Measurements from ENCODE around the gene STK38.
"Not testable (repeated sequence)": the region's sequence is repeated elsewhere in the genome, so short reads cannot be mapped to it uniquely, and the experiment has no call there.

The STK38 gene

DNA sequence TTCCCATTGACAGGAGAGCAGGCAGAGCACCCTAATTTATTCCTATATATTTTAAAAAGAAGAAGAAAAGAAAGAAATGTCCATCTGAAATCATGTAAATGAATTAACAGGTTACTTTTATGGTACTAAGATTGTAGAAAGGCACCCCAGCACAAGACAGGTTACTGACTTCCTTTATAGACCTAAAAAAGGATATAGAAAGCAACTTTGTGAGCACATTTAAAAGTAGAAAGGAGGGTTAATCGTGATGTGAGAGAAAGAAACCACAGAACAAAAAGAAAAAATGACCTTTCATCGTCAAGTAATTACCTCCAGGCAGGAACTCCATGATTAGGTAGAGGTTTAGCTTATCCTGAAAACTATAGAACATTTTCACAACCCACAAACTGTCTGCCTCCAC is 29.9 kb downstream of the STK38 start:
- no peak for DNase-seq

DNA sequence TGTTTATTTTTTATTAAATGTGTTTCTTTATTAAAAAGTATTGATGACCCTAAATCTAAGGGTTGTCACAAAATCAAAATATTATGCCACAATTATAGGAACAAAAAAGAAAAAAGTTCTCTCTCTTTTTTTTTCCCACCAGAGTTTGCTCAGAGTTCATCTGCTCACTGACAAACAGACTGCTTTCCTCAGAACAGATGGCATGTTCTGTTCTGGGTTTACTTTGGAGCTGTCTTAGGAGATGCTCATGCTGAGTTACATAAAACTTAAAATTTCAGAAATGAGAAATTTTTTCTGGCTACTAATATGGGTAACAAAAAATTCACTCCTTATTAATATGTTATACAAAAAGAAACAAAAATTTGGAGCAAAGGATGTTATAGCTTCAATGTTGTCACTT is 30.3 kb downstream of the STK38 start:
- no peak for DNase-seq

DNA sequence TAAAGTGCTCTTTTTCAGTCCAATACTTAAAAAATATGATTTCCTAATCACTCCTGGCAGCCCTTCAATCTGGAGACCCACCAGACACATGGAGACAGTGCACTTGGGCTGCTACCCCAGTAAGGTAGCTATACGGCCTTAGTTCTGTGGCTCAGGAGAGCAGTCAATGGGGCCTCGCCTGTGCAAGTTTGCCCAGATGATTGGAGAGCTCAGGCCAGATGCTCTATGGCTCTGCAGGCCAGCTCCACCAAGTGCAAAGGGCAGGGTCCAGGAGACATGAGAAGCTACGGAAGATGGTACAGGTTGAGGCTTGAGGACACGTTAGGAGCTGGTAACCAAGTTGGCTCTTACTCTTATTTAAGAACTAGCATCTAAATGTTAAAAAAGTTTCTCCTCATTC is 30.7 kb downstream of the STK38 start:
- no peak for DNase-seq

DNA sequence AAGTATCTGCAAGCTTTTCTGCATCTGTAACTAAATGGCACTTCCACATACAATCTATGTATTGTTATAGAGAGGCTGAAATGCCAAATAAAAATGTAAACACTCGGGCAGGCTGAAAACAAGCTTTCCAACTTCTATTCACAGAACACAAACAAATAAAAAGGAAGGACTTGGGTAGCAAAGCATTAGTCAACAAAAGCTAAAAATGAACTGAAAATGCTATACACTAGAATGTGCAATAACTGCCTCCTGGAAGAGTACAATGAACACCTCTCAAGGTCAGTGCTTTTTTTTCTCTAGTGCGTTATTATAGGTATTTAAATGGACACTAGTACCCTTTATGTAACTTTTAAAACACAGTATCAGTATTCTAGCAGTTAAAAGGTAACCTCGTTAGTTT is 31.4 kb downstream of the STK38 start:
- DNase-seq: no peak

DNA sequence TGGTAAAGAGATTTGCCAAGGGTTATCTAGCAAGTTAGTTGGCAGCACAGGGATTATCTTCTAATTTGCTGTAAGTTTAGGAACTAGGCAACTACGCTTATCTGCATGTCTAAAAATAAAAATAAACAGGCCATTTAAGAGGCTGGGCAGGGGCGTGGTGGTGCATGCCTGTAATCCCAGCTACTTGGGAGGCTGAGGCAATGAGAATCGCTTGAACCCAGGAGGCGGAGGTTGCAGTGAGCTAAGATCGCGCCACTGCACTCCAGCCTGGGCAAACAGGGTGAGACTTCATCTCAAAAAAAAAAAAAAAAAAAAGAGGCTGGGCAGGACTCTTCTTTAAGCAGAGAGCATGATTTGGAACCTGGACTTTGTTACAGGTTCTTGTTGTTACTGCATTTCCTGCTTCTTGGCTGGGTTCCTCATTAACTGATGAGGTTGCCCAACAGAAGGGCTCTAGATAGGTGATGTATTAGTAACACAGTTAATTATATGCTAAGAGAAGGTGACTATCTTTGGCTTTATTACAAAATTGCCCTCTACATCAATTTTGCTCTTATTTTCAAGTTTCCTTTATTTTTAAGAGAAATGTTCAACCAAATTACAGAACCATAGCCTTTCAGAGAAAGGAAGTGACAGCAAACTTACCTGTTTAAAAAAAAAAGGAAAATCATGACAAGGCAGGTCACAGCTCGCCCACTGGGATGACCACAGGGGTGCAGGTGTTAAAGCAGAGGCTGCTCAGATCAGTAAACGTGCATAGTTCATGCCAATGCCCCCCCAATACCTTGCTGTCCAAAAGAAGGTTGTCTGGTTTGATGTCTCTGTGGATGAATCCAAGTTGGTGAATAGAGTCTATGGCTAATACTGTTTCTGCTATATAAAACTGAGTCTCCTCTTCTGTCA is 32.5 kb downstream of the STK38 start:
- DNase-seq: no peak

DNA sequence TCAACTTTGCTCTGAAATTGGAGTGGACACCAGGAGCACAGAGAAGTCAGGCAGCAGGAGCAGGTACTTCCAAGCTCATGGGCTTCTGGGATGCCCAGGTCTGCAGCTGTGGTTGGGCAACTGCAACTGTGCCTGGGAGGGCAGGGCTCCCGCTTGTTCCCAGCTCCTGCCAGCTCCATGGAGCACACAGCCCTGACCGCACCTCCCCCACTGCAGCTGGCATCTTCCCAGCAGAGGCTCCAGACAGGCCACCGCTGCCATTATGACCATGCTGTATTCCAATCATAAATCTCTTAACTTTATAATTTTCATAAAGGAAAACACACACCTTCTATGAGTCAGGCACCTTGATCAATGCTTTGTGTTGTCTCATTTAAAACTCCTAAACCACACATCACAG is 36.9 kb downstream of the STK38 start:
- DNase-seq: no peak

DNA sequence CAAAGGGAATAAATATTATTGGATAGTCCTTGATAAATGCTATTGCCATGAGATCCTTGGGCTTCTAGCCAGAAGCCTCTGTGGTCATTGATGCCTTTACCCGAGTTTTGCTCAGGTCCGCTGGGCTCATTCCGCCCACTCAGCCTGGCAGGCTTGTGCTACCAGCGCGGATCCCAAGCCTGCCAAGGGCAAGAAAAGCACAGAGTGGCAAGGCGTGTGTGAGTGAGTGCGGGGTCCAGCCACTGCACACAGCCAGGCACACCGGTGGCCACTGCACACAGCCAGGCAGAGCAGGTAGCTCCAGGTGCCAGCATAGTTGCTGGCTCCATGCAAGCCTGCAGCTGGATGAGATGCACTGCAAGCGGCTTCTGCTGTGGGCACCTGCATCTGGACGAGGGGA is 38.7 kb downstream of the STK38 start:
- no peak for DNase-seq

DNA sequence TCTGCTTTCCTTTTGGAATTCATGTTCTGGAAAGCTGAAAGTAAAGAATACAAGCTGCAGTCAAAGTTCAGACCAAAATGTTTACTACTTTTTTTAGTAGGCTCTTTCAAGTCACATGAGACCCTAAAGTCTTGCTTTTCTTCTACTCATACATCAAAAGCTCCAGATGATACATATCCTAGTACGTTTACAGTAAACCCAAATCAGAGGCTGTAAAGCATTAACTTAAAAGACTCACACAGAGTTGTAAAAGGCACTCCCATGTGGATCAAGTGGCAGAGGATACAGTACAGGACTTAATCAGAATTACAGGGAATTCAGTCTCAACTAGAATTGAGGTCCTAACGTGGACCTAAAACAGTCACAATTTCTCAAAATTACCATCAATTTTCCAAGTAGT is 40.7 kb downstream of the STK38 start:
- no peak for DNase-seq

DNA sequence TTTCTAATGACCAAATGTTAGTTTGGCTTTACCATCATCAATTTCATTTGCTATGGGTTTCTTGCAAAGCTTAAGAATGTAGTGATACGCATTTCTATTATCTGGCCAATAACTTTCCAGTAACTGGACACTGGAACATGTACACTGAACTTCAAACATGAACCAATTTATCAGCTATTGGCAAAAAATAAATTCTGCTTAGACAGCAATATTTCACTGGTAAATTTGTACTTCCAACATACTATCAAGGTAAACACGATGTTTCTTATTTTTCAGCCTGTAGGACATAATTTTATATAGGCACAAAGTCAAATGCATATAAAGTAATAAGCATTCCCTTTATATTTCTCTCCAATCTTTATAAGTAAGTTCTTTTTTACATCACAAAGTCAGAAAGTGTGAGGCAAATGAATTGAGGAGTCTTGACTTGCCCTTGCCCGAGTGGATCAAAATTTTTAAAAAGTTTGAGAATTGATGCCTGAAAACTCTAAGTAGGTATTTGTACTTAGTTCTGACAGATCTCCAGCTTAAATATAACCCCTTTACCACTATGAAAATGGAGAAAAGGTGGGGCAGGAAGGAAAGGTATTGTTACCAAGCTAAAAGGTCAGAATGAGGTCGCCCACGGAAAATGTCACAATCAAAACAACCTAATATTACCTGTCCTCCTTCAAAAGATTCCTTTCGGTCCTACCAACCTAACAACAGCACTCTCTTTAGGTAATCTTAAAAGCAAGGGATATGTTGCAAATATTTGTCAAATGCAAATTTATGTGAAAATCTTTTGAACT is 41.3 kb downstream of the STK38 start:
- DNase-seq: no peak

DNA sequence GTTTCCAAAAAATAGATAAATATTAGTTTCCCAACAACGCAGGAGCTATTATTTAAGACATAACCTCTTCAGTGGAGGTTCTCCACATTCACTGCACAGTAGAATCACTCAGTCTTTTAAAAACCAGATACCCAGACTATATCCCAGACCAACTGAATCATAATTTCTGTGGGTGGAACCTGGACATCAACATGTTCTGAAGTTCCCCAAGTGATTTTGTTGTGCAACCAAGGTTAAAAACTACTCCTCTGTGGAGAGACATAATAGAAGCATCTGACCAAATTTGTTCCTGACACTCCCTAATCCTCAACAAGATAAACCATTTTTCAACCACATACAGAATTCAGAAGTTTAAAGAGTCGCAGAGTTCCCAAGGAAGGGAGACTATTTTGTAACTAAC is 42.3 kb downstream of the STK38 start:
- no peak for DNase-seq

DNA sequence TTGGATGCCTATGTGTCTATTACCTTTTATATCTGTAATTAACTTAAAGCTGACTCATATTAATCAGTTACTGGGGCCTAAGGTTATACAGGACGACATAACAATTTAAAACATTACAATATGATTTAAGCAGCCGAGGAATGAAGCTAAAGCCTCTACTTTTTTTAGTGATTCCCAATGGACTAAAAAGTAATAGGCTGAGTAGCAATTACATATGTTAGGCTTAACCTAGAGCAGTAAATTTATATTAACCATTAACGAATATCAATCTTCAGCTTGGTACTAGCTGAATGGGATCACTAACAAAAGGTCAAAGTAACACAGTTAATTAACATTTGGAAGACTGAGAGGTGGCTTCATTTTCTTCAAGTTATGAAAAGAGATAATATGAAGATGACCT is 43.1 kb downstream of the STK38 start:
- no peak for DNase-seq

DNA sequence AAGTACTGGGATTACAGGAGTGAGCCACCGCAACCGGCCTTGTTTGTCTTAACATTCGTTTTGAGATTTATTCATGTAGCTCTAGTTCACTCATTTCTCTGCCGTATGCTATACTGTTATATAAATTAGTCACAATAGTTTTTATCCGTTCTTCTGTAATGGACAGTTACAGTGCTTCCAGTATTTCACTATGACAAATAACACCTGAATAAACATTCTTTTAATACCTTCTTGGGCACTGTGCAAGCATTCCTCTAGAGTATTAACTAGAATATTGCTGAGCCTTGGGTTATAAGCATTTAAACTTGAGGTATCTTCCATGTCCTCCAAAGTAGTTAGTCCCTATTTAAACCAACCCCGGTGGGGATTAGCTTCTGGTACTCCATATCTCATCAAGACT is 45.6 kb downstream of the STK38 start:
- DNase-seq: no peak

DNA sequence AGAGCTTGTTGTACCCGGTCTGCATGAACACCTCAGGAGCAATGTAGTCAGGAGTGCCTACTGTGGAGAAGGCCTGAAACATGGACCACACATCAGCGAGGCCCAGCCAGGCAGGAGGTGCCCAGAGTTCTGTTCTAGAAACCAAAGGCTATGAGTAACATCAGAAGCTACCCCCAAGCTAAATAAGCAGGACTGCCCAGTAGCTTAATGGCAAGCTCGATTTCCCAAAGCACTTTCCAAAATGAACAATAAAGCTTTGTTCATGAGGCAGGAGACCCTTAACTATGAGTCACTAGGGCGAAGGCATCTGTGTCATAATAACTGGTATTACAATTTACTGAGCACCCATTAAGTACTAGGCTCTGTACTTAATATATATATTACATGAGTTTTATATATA is 47.4 kb downstream of the STK38 start:
- no peak for DNase-seq

DNA sequence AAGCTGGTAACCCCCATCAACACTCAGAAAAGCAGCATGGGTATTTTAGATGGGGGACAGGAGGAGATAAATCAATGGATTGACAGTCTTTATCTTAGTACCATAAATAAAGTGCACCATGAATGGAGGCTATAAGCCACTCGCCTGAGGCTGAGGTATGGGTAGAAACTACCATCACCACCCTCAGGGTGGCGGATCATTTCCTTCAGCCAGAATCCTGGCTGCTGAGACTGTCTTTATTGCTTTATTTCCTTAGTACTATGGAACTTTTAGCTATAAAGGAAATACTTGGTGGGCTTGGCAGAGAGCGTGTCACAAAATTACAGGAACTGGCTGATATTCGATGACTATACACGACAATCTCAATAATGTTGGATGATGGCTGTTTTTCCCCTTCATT is 52.2 kb downstream of the STK38 start:
- DNase-seq: no peak

DNA sequence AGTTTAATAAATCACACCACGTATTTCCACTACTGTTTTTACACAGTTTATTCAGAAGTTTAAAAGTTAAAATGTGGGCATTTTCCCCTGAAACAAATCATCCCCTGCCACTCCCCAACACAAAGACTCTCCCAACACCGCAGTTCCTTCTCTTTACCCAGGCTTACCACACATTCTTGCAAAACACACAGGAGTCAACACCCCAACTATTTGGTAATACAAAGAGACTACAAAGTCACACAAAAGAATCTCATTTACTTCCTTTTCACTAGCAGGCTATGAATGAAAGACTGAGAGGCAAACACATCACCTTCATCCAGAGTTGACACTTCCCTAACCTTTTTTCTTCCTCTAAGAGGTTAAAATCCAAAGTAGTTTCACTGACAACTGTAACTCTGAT is 53.4 kb downstream of the STK38 start:
- no peak for DNase-seq

DNA sequence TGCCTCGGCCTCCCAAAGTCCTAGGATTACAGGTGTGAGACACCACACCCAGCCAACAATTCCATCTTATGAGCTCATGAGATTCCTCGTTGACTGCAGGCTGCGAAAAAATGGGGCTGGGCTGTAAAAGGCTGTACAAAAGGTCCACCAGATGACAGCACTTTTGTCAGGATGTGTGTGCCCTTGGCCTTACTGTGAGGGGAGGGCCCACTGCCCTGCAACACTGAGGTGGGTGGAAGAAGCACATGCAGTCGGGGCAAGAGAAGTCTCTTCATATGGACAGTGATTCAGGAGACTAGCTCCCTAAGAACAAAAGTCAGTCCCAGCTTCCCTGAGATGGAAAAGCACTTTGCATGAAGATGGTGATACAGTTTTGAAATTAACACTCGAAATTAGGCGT is 54.0 kb downstream of the STK38 start:
- no peak for DNase-seq

DNA sequence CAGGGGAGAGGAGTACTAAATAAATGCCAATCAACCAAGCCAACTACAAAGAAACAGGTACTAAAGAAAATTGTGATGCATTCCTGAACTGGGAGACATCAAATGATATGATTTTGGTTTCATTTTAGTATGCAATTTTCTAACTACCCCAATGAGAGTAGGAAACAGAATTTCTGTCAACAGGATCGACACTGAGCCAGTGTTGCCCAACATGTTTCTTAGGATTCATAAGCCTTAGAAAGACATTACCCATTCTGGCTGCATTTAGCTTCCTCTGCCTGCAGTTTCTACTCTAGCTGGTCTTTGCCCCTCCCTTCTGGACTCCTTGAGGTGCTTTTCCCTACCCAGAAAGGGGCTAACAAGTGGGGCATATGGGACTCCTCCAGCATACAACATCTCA is 54.7 kb downstream of the STK38 start:
- no peak for DNase-seq

DNA sequence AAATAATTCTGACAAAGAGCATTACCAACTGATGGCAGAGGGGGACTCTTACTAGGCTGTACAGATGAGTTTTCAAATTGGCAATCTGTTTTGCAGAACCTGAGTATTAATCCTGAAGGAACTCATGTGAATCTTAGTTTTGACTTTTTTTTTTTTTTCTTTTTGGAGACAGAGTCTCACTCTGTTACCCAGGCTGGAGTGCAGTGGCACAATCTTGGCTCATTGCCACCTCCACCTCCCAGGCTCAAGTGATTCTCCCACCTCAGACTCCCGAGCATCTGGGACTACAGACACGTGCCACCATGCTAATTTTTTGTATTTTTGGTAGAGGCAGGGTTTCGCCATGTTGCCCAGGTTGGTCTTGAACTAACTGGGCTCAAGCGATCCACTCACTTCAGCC is 55.2 kb downstream of the STK38 start:
- DNase-seq: no peak

DNA sequence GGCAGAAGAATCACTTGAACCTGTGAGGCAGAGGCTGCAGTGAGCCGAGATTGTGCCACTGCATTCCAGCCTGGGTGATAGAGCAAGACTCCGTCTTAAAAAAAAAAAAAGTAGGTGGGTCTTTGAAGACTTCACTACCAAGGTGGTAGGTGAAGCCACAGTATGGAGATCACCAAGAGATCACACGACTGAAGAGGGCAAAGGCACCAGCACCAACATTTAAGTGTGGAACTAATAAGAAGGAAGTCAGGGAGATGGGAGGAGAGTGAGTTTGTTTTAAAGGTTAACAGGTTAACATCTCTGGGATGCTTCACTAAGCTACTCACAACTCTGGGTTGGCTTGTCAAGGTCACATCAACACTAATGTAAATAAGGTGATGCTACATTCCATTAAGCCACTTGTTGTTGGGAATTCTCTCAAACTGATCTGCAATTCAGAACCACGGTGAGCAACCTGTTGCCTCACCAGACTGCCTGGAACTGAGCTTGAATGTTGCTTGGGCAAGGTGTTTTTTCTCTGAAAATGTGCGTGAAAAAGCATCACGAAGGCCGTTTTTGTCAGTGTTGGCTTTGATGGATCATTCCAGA is 55.8 kb downstream of the STK38 start:
- no peak for DNase-seq

DNA sequence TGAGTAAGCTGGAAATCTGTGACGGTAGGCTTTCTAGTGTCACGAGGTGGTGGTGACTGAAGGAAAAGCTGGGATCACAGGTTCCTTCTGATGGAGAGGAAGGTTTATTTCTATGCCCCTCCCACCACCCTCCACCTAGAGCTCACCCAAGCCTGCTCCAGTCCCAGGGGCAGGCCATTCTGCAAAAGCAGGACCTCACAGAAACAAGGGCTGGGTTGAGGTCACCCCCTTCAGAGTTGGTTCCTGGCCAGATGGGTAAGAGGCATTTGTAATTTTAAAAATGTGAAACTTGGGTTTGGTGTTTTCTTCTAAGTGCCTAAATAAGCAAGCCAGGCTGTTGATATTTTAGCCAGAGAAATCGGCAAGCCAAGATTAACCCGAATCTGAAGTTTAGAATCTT is 57.9 kb downstream of the STK38 start:
- no peak for DNase-seq

DNA sequence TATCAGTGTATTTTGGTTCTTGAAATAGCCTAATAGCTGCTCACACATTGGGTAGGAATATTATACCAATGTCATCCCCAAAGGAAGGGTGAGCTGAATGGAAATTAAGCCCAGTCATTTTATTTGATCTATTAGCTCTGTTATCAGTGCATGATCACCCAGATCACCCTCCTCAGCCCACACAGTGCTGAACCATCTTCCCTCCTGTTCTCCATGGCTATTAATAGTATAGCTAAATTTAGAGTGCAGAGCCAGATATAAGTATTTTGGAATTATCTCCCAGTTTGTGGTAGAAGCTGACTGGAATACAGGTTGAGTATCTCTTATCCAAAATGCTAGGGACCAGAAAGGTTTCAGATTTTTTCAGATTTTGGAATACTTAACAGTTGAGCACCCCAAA is 59.1 kb downstream of the STK38 start:
- DNase-seq: no peak

DNA sequence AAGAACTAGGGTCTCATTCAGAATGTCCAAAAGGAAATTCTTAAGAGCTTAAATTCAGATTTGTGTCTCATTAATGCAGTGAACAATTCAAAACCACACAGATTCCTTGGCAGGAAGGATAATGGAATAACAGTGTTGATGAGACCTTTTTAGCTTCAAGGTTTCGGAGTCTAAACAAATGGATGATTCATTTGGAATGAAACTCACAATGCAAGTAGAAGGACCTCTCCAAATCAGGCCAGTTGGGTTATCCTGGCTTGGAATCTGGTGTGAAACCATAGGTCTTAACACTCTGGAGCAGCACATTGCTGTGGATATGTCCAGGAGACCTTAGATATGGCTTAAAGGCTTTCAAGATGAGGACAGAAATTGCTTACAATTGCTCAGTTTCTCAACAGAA is 59.6 kb downstream of the STK38 start:
- DNase-seq: no peak

DNA sequence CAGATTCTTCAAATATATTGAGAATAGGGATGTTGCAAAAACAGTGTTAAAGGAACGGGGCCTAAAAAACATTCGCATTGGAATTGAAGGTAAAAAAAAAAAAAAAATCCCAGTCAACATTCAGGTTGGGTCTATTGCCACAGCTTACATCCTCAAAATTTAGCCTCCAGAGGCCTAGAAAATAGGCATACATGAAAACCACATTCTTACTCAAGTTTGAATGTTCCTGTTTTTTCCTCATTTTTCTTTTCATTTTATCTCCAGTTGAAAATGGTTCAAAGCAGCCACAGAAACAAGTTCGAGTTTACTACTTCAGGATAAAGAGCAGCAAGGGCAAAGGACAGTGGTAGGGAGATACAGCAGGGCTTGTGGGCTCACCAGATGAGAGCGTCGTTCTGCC is 62.5 kb downstream of the STK38 start:
- DNase-seq: no peak

DNA sequence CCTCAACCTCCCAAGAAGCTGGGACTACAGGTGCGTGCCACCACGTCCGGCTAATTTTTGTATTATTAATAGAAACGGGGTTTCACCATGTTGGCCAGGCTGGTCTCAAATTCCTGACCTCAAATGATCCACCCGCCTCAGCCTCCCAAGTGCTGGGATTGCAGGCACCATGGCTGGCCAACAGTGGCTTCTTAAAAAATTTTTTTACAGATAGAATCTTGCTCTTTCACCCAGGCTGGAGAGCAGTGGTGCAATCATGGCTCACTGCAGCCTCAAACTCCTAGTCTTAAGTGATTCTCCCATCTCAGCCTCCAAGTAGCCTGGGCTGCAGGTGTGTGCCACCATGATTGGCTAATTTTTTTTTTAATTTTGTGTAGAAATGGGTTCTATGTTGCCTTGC is 64.0 kb downstream of the STK38 start:
- not testable (repeated sequence) for DNase-seq

All from T1000 (cell line).